ENCODE data around the gene IGFBP2.

Gene IGFBP2

GRCh38 chr2:216710551-216711301 lies 77.5 kb downstream of the IGFBP2 start:
- Histone ChIP-seq H3K27ac (ENCODE audit: low read depth, low read length) (no peak overlapping the region), H2AFZ (ENCODE audit: low read depth, low read length, severe bottlenecking) (no peak overlapping the region), H3K4me2 (ENCODE audit: low read depth, low read length, poor library complexity, severe bottlenecking) (no peak overlapping the region), H3F3A (ENCODE audit: insufficient read depth) (no peaks in the 10 kb centered on the region), H3K27me3 (ENCODE audit: low read length) (no peaks in the 10 kb centered on the region), H3K9me2 (replicated peaks; ENCODE audit: insufficient read depth, low read length) (no peaks in the 10 kb centered on the region), H3K79me2 (ENCODE audit: insufficient read depth, low read length) (no peaks in the 10 kb centered on the region), H4K20me1 (ENCODE audit: low read depth, low read length) (no peaks in the 10 kb centered on the region), H3K9me3 (ENCODE audit: insufficient read depth, low read length) (no peaks in the 10 kb centered on the region), H3K36me3 (ENCODE audit: low read length) (no peaks in the 10 kb centered on the region), H3K9ac (ENCODE audit: low read length) (no peak overlapping the region), H3K4me3 (ENCODE audit: insufficient read depth, low read length, poor library complexity, severe bottlenecking) (no peak overlapping the region)
- TF ChIP-seq EZH2phosphoT487 (conservative IDR thresholded peaks at IDR 0.05; ENCODE audit: low read length) (no peak), CTCF (IDR thresholded peaks at IDR 0.05; ENCODE audit: insufficient read depth, low read length, poor library complexity, severe bottlenecking) (no peak)

GRCh38 chr2:216711348-216711747 lies 78.1 kb downstream of the IGFBP2 start:
- Histone ChIP-seq H3K4me2 (ENCODE audit: low read depth, low read length, poor library complexity, severe bottlenecking) (no peak overlapping the region), H3K36me3 (ENCODE audit: low read length) (no peaks in the 10 kb centered on the region), H3K27me3 (ENCODE audit: low read length) (no peaks in the 10 kb centered on the region), H3K4me3 (ENCODE audit: insufficient read depth, low read length, poor library complexity, severe bottlenecking) (no peak overlapping the region), H2AFZ (ENCODE audit: low read depth, low read length, severe bottlenecking) (no peak overlapping the region), H3F3A (ENCODE audit: insufficient read depth) (no peaks in the 10 kb centered on the region), H3K27ac (ENCODE audit: low read depth, low read length) (no peak overlapping the region), H3K79me2 (ENCODE audit: insufficient read depth, low read length) (no peaks in the 10 kb centered on the region), H3K9me2 (replicated peaks; ENCODE audit: insufficient read depth, low read length) (no peaks in the 10 kb centered on the region), H4K20me1 (ENCODE audit: low read depth, low read length) (no peaks in the 10 kb centered on the region), H3K9me3 (ENCODE audit: insufficient read depth, low read length) (no peaks in the 10 kb centered on the region), H3K9ac (ENCODE audit: low read length) (no peak overlapping the region)
- TF ChIP-seq EZH2phosphoT487 (conservative IDR thresholded peaks at IDR 0.05; ENCODE audit: low read length) (no peak), CTCF (IDR thresholded peaks at IDR 0.05; ENCODE audit: insufficient read depth, low read length, poor library complexity, severe bottlenecking) (no peak)

GRCh38 chr2:216713691-216714336 lies 80.6 kb downstream of the IGFBP2 start:
- H3K79me2 ChIP-seq (ENCODE audit: insufficient read depth, low read length) = no peaks in the 10 kb centered on the region
- no peak overlapping the region for H3K27ac ChIP-seq (ENCODE audit: low read depth, low read length)
- no peak overlapping the region for H3K9ac ChIP-seq (ENCODE audit: low read length)
- no peak overlapping the region for H3K4me2 ChIP-seq (ENCODE audit: low read depth, low read length, poor library complexity, severe bottlenecking)
- no peaks in the 10 kb centered on the region for H3K27me3 ChIP-seq (ENCODE audit: low read length)
- H3K4me3 ChIP-seq (ENCODE audit: insufficient read depth, low read length, poor library complexity, severe bottlenecking) = no peak overlapping the region
- H3K36me3 ChIP-seq (ENCODE audit: low read length) = no peaks in the 10 kb centered on the region
- TF ChIP-seq CTCF (IDR thresholded peaks at IDR 0.05; ENCODE audit: insufficient read depth, low read length, poor library complexity, severe bottlenecking) = no peak
- TF ChIP-seq EZH2phosphoT487 (conservative IDR thresholded peaks at IDR 0.05; ENCODE audit: low read length) = no peak
- no peaks in the 10 kb centered on the region for H3K9me3 ChIP-seq (ENCODE audit: insufficient read depth, low read length)
- no peak overlapping the region for H2AFZ ChIP-seq (ENCODE audit: low read depth, low read length, severe bottlenecking)
- no peaks in the 10 kb centered on the region for H4K20me1 ChIP-seq (ENCODE audit: low read depth, low read length)
- no peaks in the 10 kb centered on the region for H3F3A ChIP-seq (ENCODE audit: insufficient read depth)
- H3K9me2 ChIP-seq (replicated peaks; ENCODE audit: insufficient read depth, low read length) = no peaks in the 10 kb centered on the region
